Activated CD4-positive, alpha-beta T cell treated with anti-CD3 and anti-CD28 coated beads, Interleukin-2, amount 50 U/mL, for 16 hours (primary cell): ENCODE results near the gene GALNT15.
A peak's percentile ranks its signal among the peaks of the same experiment; 100 is the strongest.

Source experiments
- DNase-seq: peaks from one replicate; pipeline ENCODE4 v3.0.0-alpha.2; 2020

Gene GALNT15

GRCh38 chr3:16255726-16256125, 81.2 kb downstream of the GALNT15 start:
- DNase-seq, result no peak

GRCh38 chr3:16257309-16257708, 82.8 kb downstream of the GALNT15 start:
- DNase-seq, result no peak

GRCh38 chr3:16258177-16258576, 83.7 kb downstream of the GALNT15 start:
- DNase-seq, result no peak

GRCh38 chr3:16258866-16259265, 84.4 kb downstream of the GALNT15 start:
- DNase-seq, result no peak

GRCh38 chr3:16260046-16260445, 85.6 kb downstream of the GALNT15 start:
- no peak for DNase-seq

GRCh38 chr3:16262174-16262573, 87.7 kb downstream of the GALNT15 start:
- no peak for DNase-seq

GRCh38 chr3:16264174-16264707, 89.8 kb downstream of the GALNT15 start:
- DNase-seq, result no peak

GRCh38 chr3:16264708-16265454, 90.4 kb downstream of the GALNT15 start, which contains the start of the genes DPH3 and OXNAD1:
Gene DPH3, minus strand, starts transcription at chr3:16264943. Its CDS starts 67 bp downstream, at chr3:16264876.
Gene OXNAD1, plus strand, starts transcription at chr3:16265212. Its CDS starts 5,741 bp downstream, at chr3:16270953.
- DNase-seq, result peak; percentile 100

GRCh38 chr3:16265455-16265786, 90.9 kb downstream of the GALNT15 start:
- no peak for DNase-seq

- DNase-seq, result no peak
Observed at GRCh38 chr3:16266714-16267113, 92.2 kb downstream of the GALNT15 start.

- DNase-seq, result no peak
Observed at GRCh38 chr3:16270855-16271254, 96.4 kb downstream of the GALNT15 start.

GRCh38 chr3:16272588-16272987, 98.1 kb downstream of the GALNT15 start:
- no peak for DNase-seq

GRCh38 chr3:16273867-16274266, 99.4 kb downstream of the GALNT15 start:
- DNase-seq, result no peak

- no peak for DNase-seq
Observed at GRCh38 chr3:16277471-16277870, 103.0 kb downstream of the GALNT15 start.

- DNase-seq, result no peak
Observed at GRCh38 chr3:16279010-16279801, 104.7 kb downstream of the GALNT15 start.

- no peak for DNase-seq
Observed at GRCh38 chr3:16280671-16281070, 106.2 kb downstream of the GALNT15 start.
